HL-60/S4 treated with phorbol 12-myristate 13-acetate at 8.2 ng/mL for 4 days and 3 days (cell line): ENCODE results near the gene SMCO1.

Experiments used
- in situ Hi-C: fragments of 300-500 bp; cut with MboI; formaldehyde crosslinking; loops from 2 replicates; pipeline ENCODE4 v1.15.0; 2022; ENCODE audit warnings: low sequenced_read_pairs

SMCO1 gene

DNA sequence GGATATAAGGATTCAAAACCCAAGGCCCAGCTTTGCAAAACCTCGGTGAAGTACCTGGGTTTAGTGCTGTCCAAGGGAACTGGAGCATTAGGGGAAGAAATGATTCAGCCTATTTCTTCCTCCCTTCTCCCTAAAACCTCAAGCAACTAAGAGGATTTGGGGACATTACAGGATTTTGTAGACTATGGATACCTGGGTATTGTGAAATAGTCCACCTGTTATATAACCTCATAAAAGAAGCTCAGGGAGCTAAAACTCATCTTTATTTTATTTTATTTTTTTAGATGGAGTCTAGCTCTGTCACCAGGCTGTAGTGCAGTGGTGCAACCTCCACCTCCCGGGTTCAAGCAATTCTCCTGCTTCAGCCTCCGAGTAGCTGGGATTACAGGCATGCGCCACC, 8.7 kb upstream of the SMCO1 start:
- in situ Hi-C loops, result loop anchor here (5.0 to 25.0 kb wide), 2 partner anchors 272 to 462 kb away; no protein-coding TSS in a partner anchor

DNA sequence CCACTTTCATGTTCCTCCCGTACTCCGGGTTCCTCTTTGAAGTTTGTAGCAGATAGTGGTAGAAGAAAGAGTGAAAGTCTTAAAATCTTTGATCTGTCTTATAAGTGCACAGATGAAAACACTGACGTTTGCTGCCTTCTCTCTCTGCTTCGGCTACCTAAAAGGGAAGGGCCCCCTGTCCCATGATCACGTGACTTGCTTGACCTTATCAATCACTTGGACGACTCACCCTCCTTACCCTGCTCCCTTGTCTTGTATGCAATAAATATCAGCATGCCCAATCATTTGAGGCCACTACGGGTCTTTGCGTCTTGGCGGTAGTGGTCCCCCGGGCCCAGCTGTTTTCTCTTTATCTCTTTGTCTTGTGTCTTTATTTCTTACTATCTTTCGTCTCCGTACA, 6.1 kb upstream of the SMCO1 start:
- in situ Hi-C loops, result loop anchor here (5.0 to 25.0 kb wide), 2 partner anchors 269 to 459 kb away; no protein-coding TSS in a partner anchor

DNA sequence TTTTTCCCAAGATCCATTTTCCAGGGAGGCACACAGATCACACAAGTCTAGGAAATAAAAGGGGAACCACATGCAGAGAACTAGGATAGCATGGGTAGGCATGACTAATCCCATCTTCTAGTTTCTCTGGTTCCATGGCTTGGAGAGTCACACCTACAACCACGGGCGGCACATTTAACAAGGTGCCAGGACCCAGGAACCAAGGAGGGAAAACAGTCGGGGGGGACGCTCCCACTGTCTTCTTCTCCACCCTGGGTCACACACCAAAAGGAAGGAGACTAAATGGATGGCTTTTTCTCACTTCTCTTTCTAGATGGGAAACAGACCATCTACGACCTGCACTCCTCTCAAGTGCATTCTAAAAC, 4.6 kb upstream of the SMCO1 start:
- in situ Hi-C loops, result loop anchor here (5.0 to 25.0 kb wide), 2 partner anchors 267 to 457 kb away; no protein-coding TSS in a partner anchor

DNA sequence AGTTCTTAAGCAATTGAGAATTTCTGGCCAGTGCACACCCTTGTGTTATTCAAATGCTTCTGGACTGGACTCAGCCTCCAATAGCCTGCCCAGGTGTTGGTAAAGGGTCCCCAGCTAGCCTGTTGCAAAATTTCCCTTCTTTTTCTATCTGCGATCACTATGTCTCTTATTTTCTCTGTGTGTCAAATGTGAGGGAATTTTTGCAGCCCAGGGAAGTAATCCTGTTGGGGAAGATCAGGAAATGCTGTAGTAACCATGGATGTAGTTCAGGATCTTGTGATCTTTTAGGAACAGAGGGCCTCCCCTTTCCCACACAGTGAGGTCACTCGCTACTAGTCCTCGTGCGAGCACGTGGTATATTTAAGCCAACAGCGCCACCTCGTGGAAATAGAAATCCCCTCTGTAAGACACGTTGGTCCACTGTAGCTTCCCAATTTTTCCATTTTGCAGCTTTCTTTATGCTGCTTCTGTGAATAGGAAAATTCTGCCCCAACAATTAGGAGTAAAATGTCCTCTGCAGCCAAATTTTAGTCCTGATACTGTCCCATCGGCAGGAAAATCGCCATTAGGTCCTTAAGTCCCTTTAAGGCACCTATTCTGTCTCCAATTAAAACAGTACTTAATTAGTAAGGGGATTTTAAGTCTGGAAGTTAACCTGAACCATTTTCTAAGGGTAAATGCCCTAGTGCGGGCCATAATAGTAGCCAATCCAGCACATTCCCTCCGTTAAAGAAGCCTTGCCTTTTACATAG, 4.0 kb upstream of the SMCO1 start:
- in situ Hi-C loops, result loop anchor here (25.0 kb wide), 1 partner anchor 457 kb away; no protein-coding TSS in a partner anchor

DNA sequence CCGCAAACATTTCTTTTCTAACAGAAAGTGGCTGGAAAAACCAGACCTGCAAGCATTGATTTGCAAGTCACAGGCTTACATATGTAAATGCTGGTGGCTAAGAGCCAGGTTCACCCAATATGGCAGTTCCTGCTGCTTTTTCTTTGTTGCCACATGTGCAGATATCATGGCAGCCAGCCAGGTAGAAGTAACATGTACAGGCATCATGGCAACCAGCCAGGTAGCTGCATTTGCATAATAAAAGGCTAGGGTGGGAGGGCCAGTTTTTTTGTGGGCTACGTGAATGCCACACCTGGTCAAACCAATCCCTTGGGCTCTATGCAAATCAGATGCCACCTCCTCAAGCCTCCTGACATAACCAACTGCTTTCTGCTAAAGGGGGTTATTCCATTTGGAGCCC, 2.8 kb upstream of the SMCO1 start:
- in situ Hi-C loops, result loop anchor here (25.0 kb wide), 1 partner anchor 456 kb away; no protein-coding TSS in a partner anchor

DNA sequence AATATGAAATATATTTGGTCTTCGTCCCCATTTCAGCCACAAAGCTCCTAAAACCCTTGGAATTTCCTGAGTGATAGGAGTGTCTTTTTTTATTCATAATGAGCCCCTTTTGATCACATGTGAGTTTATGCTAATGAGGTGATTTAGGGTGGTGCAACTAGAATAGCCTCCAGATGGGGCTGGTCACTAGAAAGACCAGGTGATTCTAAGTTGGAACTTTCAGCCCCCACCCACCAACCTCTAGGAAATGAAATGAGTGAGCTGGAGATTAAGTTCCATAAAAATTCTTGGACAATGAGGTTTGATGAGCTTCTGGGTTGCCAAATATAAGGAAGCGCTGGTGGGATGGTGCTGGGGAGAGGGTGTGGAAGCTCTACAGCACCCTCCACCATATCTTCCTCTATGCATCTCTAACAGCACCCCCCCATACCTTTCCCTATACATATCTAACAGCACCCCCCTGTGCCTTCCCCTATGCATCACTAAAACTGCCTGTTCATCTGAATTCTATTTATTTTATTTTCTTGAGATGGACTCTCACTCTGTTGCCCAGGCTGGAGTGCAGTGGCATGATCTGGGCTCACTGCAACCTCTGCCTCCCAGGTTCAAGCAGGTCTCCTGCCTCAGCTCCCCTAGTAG, 2.1 kb upstream of the SMCO1 start:
- in situ Hi-C loops, result loop anchor here (25.0 kb wide), 1 partner anchor 455 kb away; no protein-coding TSS in a partner anchor

DNA sequence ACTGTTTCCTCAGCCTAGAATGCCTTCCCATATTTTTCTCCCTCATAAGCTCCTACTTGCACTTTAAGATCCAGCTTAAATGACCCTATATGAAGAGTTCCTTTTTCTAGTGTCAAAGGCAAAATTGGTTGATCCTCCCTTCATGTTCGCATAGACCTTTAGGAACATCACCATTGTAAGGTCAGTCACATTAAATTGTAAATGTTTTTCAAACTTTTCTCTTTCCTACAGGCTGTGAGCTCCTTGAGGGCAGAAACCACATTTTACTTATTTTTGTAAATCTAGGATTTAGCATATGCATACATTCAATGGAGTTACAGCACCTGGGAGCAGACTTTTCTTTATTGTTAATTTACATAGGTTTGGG, 813 bp downstream of the SMCO1 start:
- in situ Hi-C loops, result loop anchor here (25.0 kb wide), 1 partner anchor 452 kb away; no protein-coding TSS in a partner anchor

DNA sequence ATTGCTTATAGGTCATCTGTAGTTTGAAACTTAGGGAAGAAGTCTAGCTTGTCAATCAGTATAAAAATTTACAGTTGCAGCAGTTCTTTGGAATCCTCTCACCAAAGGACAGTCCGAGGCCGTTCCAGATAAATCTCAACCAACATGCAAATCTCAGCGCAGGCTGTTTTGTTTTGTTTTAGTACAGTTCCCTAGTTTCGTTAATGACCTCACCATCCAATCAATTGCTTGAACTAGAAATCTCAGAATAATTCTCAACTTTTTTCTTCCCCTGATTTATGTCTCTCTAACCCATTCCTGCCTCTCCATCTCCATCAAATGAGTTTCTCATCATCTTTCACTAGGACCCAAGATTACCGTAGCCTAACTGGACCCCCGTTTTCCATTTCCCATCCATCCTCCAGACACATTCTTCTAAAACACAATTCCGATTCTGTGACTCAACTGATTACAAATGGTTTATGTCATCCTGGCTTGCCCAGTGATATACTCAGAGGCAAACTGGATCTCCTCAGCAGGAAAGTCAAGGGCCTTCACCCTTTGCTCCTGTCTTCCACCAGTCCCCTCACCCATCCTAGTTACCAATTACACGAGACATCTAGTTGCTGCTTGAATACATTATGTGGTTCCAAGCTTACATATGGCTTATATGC, 1.3 kb downstream of the SMCO1 start:
- in situ Hi-C loops, result loop anchor here (25.0 kb wide), 1 partner anchor 452 kb away; no protein-coding TSS in a partner anchor

DNA sequence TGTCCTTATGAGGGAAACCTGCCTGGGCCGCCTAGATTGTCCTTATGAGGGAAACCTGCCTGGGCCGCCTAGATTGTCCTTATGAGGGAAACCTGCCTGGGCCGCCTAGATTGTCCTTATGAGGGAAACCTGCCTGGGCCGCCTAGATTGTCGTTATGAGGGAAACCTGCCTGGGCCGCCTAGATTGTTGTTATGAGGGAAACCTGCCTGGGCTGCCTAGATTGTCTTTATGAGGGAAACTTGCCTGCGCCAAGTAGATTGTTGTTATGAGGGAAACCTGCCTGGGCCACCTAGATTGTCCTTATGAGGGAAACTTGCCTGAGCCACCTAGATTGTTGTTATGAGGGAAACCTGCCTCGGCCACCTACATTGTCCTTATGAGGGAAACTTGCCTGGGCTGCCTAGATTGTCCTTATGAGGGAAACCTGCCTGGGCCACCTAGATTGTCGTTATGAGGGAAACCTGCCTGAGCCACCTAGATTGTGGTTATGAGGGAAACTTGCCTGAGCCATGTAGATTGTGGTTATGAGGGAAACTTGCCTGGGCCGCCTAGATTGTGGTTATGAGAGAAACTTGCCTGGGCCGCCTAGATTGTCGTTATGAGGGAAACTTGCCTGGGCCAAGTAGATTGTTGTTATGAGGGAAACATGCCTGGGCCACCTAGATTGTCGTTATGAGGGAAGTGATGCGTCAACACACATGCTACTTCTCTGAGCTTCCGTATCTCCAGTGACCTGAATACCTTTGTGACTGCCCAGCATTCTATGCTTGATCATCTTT, 3.3 kb downstream of the SMCO1 start:
- in situ Hi-C loops, result loop anchor here (25.0 kb wide), 1 partner anchor 450 kb away; no protein-coding TSS in a partner anchor

DNA sequence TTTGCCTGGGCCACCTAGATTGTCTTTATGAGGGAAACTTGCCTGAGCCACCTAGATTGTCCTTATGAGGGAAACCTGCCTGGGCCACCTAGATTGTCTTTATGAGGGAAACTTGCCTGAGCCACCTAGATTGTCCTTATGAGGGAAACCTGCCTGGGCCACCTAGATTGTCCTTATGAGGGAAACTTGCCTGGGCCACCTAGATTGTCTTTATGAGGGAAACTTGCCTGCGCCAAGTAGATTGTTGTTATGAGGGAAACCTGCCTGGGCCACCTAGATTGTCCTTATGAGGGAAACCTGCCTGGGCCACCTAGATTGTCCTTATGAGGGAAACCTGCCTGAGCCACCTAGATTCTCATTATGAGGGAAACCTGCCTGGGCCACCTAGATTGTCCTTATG, 4.0 kb downstream of the SMCO1 start:
- in situ Hi-C loops, result loop anchor here (25.0 kb wide), 1 partner anchor 449 kb away; no protein-coding TSS in a partner anchor

DNA sequence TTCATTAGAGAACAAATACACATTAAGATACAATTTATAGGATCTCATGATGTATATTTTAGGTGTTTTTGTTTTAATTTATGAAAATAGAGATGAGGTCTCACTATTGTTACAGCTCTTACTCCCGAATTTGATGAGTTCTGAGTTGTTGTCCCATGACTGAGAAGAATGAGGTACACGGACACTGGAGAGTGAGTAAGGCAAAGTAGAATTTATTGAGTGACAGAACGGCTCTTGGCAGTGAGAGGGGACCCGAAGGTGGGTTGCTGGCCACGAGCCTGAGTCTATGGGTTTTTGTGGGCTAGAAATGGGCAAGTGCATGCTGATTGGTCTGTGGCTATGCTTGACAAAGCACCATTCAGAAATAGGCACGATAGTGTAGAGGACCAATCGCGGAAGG, 8.5 kb downstream of the SMCO1 start:
- in situ Hi-C loops, result loop anchor here (25.0 kb wide), 1 partner anchor 444 kb away; no protein-coding TSS in a partner anchor

DNA sequence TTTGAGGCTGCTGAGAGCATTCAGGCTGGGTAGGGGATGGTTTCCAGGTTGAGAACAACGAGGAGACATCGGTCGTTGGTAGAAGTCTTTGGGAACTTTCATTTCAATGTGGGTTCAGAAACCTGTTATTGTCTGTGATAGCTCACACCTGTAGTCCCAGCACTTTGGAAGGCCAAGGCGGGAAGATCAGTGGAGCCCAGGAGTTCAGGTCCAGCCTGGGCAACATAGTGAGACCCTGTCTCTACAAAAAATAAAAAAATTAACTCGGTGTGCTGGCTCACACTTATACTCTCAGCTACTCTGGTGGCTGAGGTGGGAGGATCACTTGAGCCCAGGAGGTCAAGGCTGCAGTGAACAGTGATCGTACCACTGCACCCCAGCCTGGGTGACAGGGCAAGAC, 10.6 kb downstream of the SMCO1 start:
- in situ Hi-C loops, result loop anchor here (25.0 kb wide), 1 partner anchor 442 kb away; no protein-coding TSS in a partner anchor

DNA sequence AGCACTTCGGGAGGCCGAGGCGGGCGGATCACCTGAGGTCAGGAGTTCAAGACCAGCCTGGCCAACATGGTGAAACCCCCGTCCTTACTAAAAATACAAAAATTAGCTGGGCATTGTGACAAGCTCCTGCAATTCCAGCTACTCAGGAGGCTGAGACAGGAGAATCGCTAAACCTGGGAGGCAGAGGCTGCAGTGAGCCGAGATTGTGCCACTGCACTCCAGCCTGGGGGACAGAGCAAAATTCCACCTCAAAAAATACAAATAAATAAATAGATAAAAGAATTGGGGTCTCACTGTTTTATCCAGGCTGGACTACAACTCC, 11.1 kb downstream of the SMCO1 start:
- in situ Hi-C loops, result loop anchor here (25.0 kb wide), 1 partner anchor 442 kb away; no protein-coding TSS in a partner anchor

DNA sequence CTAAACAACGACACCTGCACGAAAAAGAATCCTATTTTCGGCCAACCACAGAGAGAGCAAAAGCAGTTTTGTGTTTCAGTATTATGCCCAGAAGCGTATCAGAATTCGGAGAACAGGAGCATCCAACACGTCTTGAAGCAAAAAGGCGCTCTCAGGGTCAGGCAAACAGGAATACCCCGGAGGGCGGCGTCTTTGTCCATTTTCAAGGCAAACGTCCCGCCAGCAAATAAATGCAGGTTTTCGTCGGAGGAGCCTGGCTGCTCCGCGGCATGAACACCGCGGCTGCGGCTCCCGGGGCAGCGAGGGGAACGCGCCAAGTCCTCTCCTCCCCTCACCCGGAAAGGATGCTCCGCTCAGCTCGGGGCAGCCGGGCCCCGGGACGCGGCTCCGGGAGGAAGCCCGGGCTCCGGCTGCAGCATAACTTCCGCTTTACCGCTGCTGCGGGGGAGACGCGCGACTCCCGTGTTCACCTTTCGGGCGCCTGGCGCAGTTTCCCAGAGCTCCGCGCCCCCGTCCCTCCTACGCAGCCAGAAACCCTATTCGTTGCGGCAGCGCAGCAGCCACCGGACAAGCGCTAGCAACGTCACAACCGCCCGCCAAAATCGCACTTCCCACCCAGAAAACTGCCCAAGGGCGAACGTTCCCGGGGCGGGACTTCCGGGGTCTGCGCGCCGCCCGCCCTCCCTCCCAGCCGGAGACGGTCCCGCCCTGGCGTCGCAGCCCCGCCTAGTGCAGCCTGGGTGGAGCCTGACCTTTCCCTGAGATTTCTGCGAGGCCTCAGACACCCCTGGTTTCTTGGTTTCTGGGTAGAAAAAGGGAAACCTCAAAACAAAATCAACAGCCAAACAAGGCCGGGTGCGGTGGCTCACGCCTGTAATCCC, 11.7 kb downstream of the SMCO1 start, which contains the start of gene RNF168:
RNF168 (minus strand) TSS at position 573 of the 881 bp plus-strand sequence. CDS start 595 bp downstream, outside the sequence.
- in situ Hi-C loops, result loop anchor here (25.0 kb wide), 1 partner anchor 441 kb away; no protein-coding TSS in a partner anchor

DNA sequence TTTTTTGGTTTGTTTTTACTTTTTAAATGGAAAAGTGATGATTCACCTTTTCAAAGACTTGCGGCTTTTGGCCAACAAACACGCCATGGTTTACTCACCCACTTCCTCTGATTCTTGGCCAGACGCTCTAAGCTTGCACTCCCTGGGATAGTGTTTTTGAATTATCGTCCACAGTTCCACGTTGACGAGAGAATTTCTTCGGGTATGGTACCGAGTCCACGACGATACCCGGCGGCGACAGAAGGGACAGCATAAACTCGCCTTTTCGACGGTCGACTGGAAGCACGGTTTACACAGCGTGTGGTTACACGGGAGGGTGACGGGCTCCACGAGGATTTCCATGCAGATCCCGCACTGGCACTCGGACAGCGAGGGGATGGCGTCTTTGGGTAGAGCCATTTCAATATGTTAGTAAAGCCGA, 12.4 kb downstream of the SMCO1 start:
- in situ Hi-C loops, result loop anchor here (25.0 kb wide), 1 partner anchor 440 kb away; no protein-coding TSS in a partner anchor

DNA sequence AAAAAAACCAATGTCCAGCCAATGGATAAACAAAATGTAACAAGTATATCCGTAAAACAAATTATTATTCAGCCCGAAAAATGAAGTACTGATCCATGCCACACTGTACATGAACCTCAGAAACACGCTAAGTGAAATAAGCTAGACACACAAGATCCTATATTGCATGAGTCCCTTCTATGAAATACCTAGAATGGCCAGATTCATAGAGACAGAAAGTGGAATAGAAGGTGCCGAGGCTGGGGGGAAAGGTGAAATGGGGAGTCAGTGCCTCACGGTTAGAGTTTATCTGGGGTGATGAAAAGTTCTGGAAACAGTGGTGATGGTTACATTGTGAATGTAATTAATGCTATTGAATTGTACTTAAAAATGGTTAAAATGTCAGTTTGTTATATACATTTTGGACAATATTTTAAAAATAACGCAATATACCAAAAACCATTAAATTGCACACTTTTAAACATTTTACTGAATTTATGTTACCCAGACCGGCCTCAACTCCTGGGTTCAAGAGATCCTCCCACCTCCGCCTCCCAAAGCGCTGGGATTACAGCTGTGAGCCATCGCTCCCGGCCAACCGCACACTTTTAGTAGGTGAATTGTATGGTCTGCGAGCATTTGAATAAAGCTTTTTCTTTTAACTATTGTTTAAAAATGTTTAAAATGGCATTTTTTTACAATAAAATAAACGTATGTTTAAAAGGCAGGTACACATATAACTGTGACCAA, 13.7 kb downstream of the SMCO1 start:
- in situ Hi-C loops, result loop anchor here (25.0 kb wide), 1 partner anchor 439 kb away; no protein-coding TSS in a partner anchor

DNA sequence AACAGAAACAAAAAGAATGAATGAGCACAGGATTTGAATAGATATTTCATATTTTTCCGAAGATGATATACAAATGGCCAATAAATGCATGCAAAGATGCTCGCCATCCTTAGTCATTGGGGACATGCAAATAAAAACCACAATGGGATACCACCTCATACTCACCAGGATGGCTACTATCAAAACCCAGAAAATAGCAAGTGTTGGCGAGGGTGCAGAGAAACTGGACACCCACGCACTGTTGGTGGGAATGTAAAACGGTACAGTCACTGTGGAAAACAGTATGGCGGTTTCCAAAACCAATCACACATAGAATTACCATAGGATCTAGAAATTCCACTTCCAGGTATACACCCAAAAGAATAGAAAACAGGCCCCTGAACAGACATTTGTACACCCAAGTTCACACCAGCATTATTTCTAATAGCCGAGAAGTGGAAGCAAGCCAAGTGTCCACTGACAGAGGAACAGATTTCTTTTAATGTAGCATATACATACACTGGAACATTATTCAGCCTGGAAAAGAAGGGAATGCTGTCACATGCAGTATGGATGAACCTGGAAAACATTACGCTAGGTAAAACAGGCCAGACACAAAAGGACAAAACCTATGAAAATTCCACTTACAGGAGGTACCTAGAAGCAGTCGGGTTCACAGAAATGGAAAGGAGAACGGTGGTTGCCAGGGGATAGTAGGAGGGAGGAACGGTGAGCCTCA, 15.2 kb downstream of the SMCO1 start:
- in situ Hi-C loops, result loop anchor here (25.0 kb wide), 1 partner anchor 438 kb away; no protein-coding TSS in a partner anchor

DNA sequence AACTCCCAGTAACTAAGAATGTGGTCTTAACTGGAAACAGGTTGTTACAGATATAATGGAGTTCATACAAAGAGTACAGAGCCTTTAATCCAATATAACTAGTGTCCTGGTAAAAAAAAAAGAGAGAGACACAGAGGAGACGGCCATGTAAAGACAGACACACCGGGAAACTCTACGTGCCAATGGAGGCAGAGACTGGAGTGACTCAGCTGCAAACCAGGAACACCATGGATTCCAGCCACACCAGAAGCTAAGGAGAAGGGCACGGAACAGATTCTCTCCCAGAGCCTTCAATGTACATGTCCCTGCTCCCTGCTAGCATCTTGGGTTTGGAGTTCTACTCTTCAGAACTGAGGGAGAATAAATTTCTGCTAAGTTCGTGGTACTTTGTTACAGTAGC, 16.1 kb downstream of the SMCO1 start:
- in situ Hi-C loops, result no loop called here
